ENCODE data around the gene ARL3. TPM values are rescaled to one million over a fixed set of nuclear protein-coding genes. Genes with fewer than 3 reads are reported as not detected.

ARL3 gene
- polyA plus RNA-seq, 6 donors from 2014 or later, result 0.52 to 1.9 (median 1.6) TPM

GRCh38 chr10:102626026-102626685 lies 88.0 kb downstream of the ARL3 start:
- H3K36me3 Mint-ChIP-seq, result peaks cover 2 to 5% of the 10 kb centered on the region in 2 donors
- H3K9me3 Mint-ChIP-seq, result no peaks in the 10 kb centered on the region
- ATAC-seq (ENCODE audit: low read depth in 2 of 2) (no peak), DNase-seq (no peak)
- H3K4me1 Mint-ChIP-seq, result peaks cover 12 to 17% (median 12%) of the 10 kb centered on the region in 3 donors
- H3K4me3 Mint-ChIP-seq, result no peak overlapping the region
- H3K27me3 Mint-ChIP-seq, result no peaks in the 10 kb centered on the region
- peak overlapping the region in 3 of 6 donors; percentile 12 to 90 (median 25) for H3K27ac Mint-ChIP-seq

DNA sequence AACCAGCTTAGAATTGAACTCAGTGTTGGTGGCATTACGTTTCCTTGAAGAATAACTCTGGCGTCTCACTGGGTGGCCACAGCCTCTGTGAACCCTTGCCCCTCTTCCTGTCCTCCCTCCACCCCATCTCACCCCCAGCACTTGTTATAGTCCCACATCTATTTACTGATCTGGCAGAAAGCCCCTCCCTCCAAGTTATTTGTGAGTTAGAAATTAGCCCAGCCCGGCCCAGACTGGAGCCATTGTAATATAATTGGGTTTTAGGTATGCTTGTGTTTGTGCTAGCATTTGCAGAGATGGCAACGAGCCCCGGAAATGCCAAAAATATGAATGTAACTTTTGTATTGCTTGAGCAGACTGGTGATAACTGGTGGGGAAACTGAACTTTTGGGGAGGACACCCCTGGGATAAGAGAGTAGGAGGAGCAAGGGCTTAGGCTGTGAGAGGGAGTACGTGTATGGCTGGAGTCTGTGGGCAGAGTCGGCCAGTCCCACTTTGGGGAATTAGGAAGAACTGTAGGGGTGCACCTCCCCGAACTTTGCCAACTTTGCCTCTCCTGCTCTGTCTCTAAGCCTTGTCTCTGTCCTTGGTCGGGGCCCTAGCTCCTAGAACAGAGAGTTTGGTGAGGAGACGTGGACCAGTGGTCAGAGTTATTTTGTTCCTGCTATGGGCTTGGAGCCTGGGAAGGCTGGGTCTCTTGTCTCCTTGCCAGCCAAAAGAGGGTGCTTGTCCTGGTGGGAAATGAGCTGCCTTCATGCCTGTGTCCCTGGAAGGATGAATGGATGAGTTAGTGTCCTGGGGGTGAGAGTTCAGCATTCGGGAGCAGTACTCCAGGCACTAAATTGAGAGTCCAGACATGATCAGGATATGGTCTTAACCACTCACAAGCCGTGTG lies 89.2 kb downstream of the ARL3 start:
- H3K27ac Mint-ChIP-seq, result peak overlapping the region in 5 of 6 donors; percentile 3 to 80 (median 63)
- H3K36me3 Mint-ChIP-seq, result no peaks in the 10 kb centered on the region

GRCh38 chr10:102624094-102624493 lies 90.1 kb downstream of the ARL3 start:
- no peak overlapping the region for H3K4me3 Mint-ChIP-seq
- no peak overlapping the region for H3K27ac Mint-ChIP-seq
- no peak for DNase-seq
- no peaks in the 10 kb centered on the region for H3K27me3 Mint-ChIP-seq
- no peak for ATAC-seq (ENCODE audit: low read depth in 2 of 2)
- H3K9me3 Mint-ChIP-seq, result no peaks in the 10 kb centered on the region
- H3K4me1 Mint-ChIP-seq, result peaks cover 12 to 17% (median 12%) of the 10 kb centered on the region in 3 donors
- no peaks in the 10 kb centered on the region for H3K36me3 Mint-ChIP-seq

More for the DNA sequence above, 89.2 kb downstream of the ARL3 start:
- Mint-ChIP-seq H3K4me1 (peaks cover 12 to 17% (median 12%) of the 10 kb centered on the region in 3 donors), H3K4me3 (peak overlapping the region in 1 of 8 donors; percentile 19), H3K27me3 (no peaks in the 10 kb centered on the region), H3K9me3 (no peaks in the 10 kb centered on the region)
- ATAC-seq (ENCODE audit: low read depth in 2 of 2) (no peak), DNase-seq (no peak)

Other genes with a start within 250 kb of the ARL3 start
- gene ACTR1A, start 211.7 kb downstream of the ARL3 start, polyA plus RNA-seq (ENCODE audit: low read depth in 6 of 6), result 10 to 100 TPM; 41.8 to 66.6 (median 45.1) TPM
- gene SUFU, start 210.4 kb downstream of the ARL3 start, polyA plus RNA-seq (ENCODE audit: low read depth in 6 of 6), result 1 to 10 TPM in 5 of 6 donors, under 1 TPM in 1; 0.84 to 7.8 (median 4.0) TPM
- 10 to 100 TPM; 27.1 to 45.8 (median 30.2) TPM for gene TRIM8, start 69.9 kb downstream of the ARL3 start, polyA plus RNA-seq (ENCODE audit: low read depth in 6 of 6)
- 10 to 100 TPM in 2 of 6 donors, 1 to 10 TPM in 4; 2.6 to 14.1 (median 8.3) TPM for gene SFXN2, start 239 bp upstream of the ARL3 start, polyA plus RNA-seq (ENCODE audit: low read depth in 6 of 6)
- 10 to 100 TPM; 26.0 to 34.2 (median 29.7) TPM for gene WBP1L, start 29.6 kb upstream of the ARL3 start, polyA plus RNA-seq (ENCODE audit: low read depth in 6 of 6)
- gene CYP17A1, start 123.0 kb upstream of the ARL3 start, polyA plus RNA-seq (ENCODE audit: low read depth in 6 of 6), result not detected
- 10 to 100 TPM; 42.5 to 67.3 (median 57.0) TPM for gene BORCS7, start 139.9 kb upstream of the ARL3 start, polyA plus RNA-seq (ENCODE audit: low read depth in 6 of 6)
- gene AS3MT, start 155.1 kb upstream of the ARL3 start, polyA plus RNA-seq (ENCODE audit: low read depth in 6 of 6), result not detected
- gene CNNM2, start 203.9 kb upstream of the ARL3 start, polyA plus RNA-seq (ENCODE audit: low read depth in 6 of 6), result 1 to 10 TPM; 4.4 to 7.5 (median 6.0) TPM